Measurements from ENCODE around the gene CIB1.

- TF ChIP-seq EP300 (IDR thresholded peaks at IDR 0.05): no peak
- no peak for TF ChIP-seq CTCF (IDR thresholded peaks at IDR 0.05)
Observed at GRCh38 chr15:90239371-90239770, 5.6 kb upstream of the CIB1 start.
